Measurements from ENCODE around the gene PDXP.

DNA sequence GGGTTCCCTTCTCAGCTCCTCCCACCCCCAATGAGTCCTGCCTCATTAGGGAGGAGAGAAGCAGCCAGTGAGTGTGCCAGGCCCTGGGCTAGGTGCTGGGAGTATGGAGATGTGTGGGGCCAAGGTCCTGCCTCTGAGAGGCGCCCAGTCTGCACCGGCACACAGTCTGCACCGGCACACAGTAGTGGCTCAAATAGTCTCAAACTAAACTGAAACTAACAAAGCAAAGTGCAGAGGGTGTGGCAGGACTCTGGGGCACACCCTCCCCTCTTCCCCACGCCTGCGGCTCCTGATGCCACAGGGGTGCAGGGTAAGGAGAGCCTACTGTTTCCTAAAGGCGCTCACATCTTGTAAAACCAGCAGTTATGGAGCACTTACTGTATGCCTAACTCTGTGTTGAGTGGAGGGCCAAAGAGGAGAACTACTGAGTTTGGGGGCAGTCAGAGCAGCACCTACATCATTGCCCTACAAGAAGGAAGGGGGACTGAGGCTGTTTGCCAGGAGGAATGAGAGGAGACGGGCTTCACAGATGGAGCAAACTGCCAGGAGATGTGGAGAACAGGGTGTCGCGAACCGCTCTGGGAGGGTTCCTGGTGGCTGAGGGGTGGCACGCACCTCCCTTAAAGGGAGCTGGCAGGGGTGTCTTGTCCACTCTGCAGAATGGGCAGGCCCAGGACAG is 20.0 kb upstream of the PDXP start:
- TF ChIP-seq PLRG1 (conservative IDR thresholded peaks at IDR 0.05) = no peak
- no peak for TF ChIP-seq RAD21 (CRISPR knock-in tag; IDR thresholded peaks at IDR 0.05)
- no peak for TF ChIP-seq ARHGAP35 (CRISPR knock-in tag; IDR thresholded peaks at IDR 0.05; ENCODE audit: borderline replicate concordance)
- no peak for TF ChIP-seq SIN3B (IDR thresholded peaks at IDR 0.05; ENCODE audit: low read length)
- TF ChIP-seq ZNF33A (CRISPR knock-in tag; IDR thresholded peaks at IDR 0.05; ENCODE audit: borderline replicate concordance) = no peak
- TF ChIP-seq MXI1 (IDR thresholded peaks at IDR 0.05; ENCODE audit: borderline replicate concordance, low read depth, low read length) = no peak
- TF ChIP-seq ATF1 (CRISPR knock-in tag; IDR thresholded peaks at IDR 0.05) = no peak
- TF ChIP-seq, protein P1, sequence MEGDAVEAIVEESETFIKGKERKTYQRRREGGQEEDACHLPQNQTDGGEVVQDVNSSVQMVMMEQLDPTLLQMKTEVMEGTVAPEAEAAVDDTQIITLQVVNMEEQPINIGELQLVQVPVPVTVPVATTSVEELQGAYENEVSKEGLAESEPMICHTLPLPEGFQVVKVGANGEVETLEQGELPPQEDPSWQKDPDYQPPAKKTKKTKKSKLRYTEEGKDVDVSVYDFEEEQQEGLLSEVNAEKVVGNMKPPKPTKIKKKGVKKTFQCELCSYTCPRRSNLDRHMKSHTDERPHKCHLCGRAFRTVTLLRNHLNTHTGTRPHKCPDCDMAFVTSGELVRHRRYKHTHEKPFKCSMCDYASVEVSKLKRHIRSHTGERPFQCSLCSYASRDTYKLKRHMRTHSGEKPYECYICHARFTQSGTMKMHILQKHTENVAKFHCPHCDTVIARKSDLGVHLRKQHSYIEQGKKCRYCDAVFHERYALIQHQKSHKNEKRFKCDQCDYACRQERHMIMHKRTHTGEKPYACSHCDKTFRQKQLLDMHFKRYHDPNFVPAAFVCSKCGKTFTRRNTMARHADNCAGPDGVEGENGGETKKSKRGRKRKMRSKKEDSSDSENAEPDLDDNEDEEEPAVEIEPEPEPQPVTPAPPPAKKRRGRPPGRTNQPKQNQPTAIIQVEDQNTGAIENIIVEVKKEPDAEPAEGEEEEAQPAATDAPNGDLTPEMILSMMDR (CRISPR knock-in tag; IDR thresholded peaks at IDR 0.05) = peak; percentile 54

Measured in HepG2 (cell line).